IMR-90 (cell line): ENCODE results near the gene CYB561A3. TPM values are rescaled to one million over a fixed set of nuclear protein-coding genes. Genes with fewer than 3 reads are reported as not detected.
A peak's percentile ranks its signal among the peaks of the same experiment; 100 is the strongest.

Experiments used
- ATAC-seq: fragments of 200-7000 bp; cut with Tn5 transposase; 2 replicates; pipeline ENCODE4 v1.9.1; 2020; ENCODE audit warnings: low read depth, mild to moderate bottlenecking, moderate library complexity
- BruUV-seq: library from RNA; stranded (reverse); fragments of 400-500 nt; replicated peaks from 2 replicates; lab custom pipeline; 2021; lab: Mats Ljungman, UMichigan
- CTCF ChIA-PET: fragments of 300-600 bp; formaldehyde crosslinking; extraction: SDS; loops from one replicate; lab custom pipeline; 2021; ENCODE audit warnings: antibody characterized with exemption; lab: Yijun Ruan, JAX
- POLR2A ChIA-PET: fragments of 300-600 bp; sonication (Branson Sonifier 250); formaldehyde crosslinking; loops from one replicate; lab custom pipeline; 2022; ENCODE audit warnings: antibody characterized with exemption; ENCODE audit not compliant: unreplicated experiment; lab: Charles Lee
- DNase-seq: peaks from one replicate; pipeline ENCODE4 v3.0.0; 2013
- H2AFZ ChIP-seq: replicated peaks from 2 replicates; pipeline ENCODE3; 2013; ENCODE audit warnings: low read length, mild to moderate bottlenecking; ENCODE audit not compliant: poor library complexity
- H2AK5ac ChIP-seq: 2 replicates; pipeline ENCODE4 v1.6.1; 2013; ENCODE audit warnings: low read depth, low read length, inconsistent platforms
- H2AK9ac ChIP-seq: replicated peaks from 2 replicates; pipeline ENCODE3; 2013; ENCODE audit warnings: mild to moderate bottlenecking, low read depth, low read length, moderate library complexity; ENCODE audit not compliant: poor library complexity
- H2BK120ac ChIP-seq: 2 replicates; pipeline ENCODE4 v1.6.1; 2013; ENCODE audit warnings: low read depth, low read length, inconsistent platforms
- H2BK15ac ChIP-seq: 3 replicates; pipeline ENCODE4 v1.6.1; 2013; ENCODE audit warnings: low read depth, low read length, inconsistent platforms
- H2BK20ac ChIP-seq: 2 replicates; pipeline ENCODE4 v1.6.1; 2013; ENCODE audit warnings: low read depth, mild to moderate bottlenecking, inconsistent platforms, low read length, moderate library complexity
- H2BK5ac ChIP-seq: 2 replicates; pipeline ENCODE4 v1.6.1; 2013; ENCODE audit warnings: mild to moderate bottlenecking, low read depth, low read length, inconsistent platforms; ENCODE audit not compliant: poor library complexity, severe bottlenecking
- H3K14ac ChIP-seq: replicated peaks from 2 replicates; pipeline ENCODE4 v1.6.1; 2013; ENCODE audit warnings: low read depth, low read length, inconsistent platforms
- H3K18ac ChIP-seq: 2 replicates; pipeline ENCODE4 v1.6.1; 2013; ENCODE audit warnings: low read depth, low read length, control low read depth
- H3K23ac ChIP-seq: 2 replicates; pipeline ENCODE4 v1.6.1; 2013; ENCODE audit warnings: low read depth, low read length, inconsistent platforms
- H3K27ac ChIP-seq: 2 replicates; pipeline ENCODE4 v1.5.1; 2013; ENCODE audit warnings: mild to moderate bottlenecking, control low read depth, low read length; ENCODE audit not compliant: insufficient read depth
- H3K27me3 ChIP-seq: 2 replicates; pipeline ENCODE4 v1.6.1; 2013; ENCODE audit warnings: low read length; ENCODE audit not compliant: control insufficient read depth, insufficient read depth
- H3K36me3 ChIP-seq: 2 replicates; pipeline ENCODE4 v1.6.1; 2013; ENCODE audit warnings: low read length, mixed read lengths; ENCODE audit not compliant: control insufficient read depth, insufficient read depth
- H3K4ac ChIP-seq: 2 replicates; pipeline ENCODE4 v1.6.1; 2013; ENCODE audit warnings: low read depth, low read length, inconsistent platforms
- H3K4me1 ChIP-seq: 2 replicates; pipeline ENCODE4 v1.6.1; 2013; ENCODE audit warnings: low read length, mixed read lengths; ENCODE audit not compliant: control insufficient read depth, insufficient read depth
- H3K4me2 ChIP-seq: 2 replicates; pipeline ENCODE4 v1.6.1; 2013; ENCODE audit warnings: low read depth, mild to moderate bottlenecking, control low read depth, low read length, moderate library complexity
- H3K4me3 ChIP-seq: 2 replicates; pipeline ENCODE4 v1.5.1; 2013; ENCODE audit warnings: low read depth, mild to moderate bottlenecking, control low read depth, low read length, moderate library complexity; ENCODE audit not compliant: insufficient read depth
- H3K56ac ChIP-seq: 2 replicates; pipeline ENCODE4 v1.6.1; 2013; ENCODE audit warnings: low read length, inconsistent platforms; ENCODE audit not compliant: insufficient read depth; ENCODE audit errors: extremely low read depth
- H3K79me1 ChIP-seq, 2 experiments: 2 replicates each; pipeline ENCODE4 v1.6.1; 2013; ENCODE audit warnings: low read length in 2 of 2, inconsistent platforms in 1 of 2, low read depth in 1 of 2
- H3K9ac ChIP-seq: 2 replicates; pipeline ENCODE4 v1.6.1; 2013; ENCODE audit warnings: low read depth, low read length, control low read depth
- H3K9me1 ChIP-seq: 2 replicates; pipeline ENCODE4 v1.6.1; 2013; ENCODE audit warnings: low read length, inconsistent platforms; ENCODE audit not compliant: insufficient read depth
- H3K9me3 ChIP-seq: 2 replicates; pipeline ENCODE4 v1.6.1; 2013; ENCODE audit warnings: low read length; ENCODE audit not compliant: control insufficient read depth, insufficient read depth
- H4K20me1 ChIP-seq: 2 replicates; pipeline ENCODE4 v1.6.1; 2013; ENCODE audit warnings: low read length, inconsistent platforms; ENCODE audit not compliant: insufficient read depth
- H4K5ac ChIP-seq: 2 replicates; pipeline ENCODE4 v1.6.1; 2013; ENCODE audit warnings: mild to moderate bottlenecking, low read depth, low read length, control low read depth
- H4K8ac ChIP-seq, 2 experiments: 2 replicates each; pipeline ENCODE4 v1.6.1; 2013; ENCODE audit warnings: low read depth in 2 of 2, low read length in 2 of 2, control low read depth in 1 of 2, inconsistent platforms in 1 of 2
- H4K91ac ChIP-seq: 2 replicates; pipeline ENCODE4 v1.6.1; 2013; ENCODE audit warnings: low read depth, low read length, inconsistent platforms; ENCODE audit not compliant: insufficient read depth
- BHLHE40 ChIP-seq: fragments of 150-350 bp; IDR thresholded peaks from 2 replicates; pipeline ENCODE4 v1.6.1; 2016; ENCODE audit warnings: mild to moderate bottlenecking, low read depth, low read length
- ELK1 ChIP-seq: fragments of 150-350 bp; IDR thresholded peaks from 2 replicates; pipeline ENCODE4 v1.6.1; 2016; ENCODE audit warnings: low read depth, mild to moderate bottlenecking, low read length, moderate library complexity, borderline replicate concordance
- FOS ChIP-seq: fragments of 150-350 bp; IDR thresholded peaks from 2 replicates; pipeline ENCODE4 v1.6.1; 2016; ENCODE audit warnings: low read depth, low read length
- MAZ ChIP-seq: IDR thresholded peaks from 2 replicates; pipeline ENCODE4 v1.6.1; 2012; ENCODE audit warnings: low read depth, mild to moderate bottlenecking, low read length, improper control_type of control experiment, moderate library complexity, borderline replicate concordance
- POLR2A ChIP-seq: IDR thresholded peaks from 2 replicates; pipeline ENCODE4 v1.6.1; 2012; ENCODE audit warnings: mild to moderate bottlenecking, low read depth, low read length
- RCOR1 ChIP-seq: IDR thresholded peaks from 2 replicates; pipeline ENCODE4 v1.6.1; 2012; ENCODE audit warnings: mild to moderate bottlenecking, low read length, improper control_type of control experiment; ENCODE audit not compliant: insufficient replicate concordance
- USF2 ChIP-seq: fragments of 150-350 bp; IDR thresholded peaks from 2 replicates; pipeline ENCODE4 v1.6.1; 2017; ENCODE audit warnings: mild to moderate bottlenecking, antibody characterized with exemption, low read length, low read depth
- WGBS, 2 experiments: methylation state at CpG; one replicate each; pipeline versions ENCODE4 v1.1.5 to v1.1.7; 2013; ENCODE audit warnings: missing lambda C conversion rate in 2 of 2; ENCODE audit not compliant: insufficient read length in 1 of 2; ENCODE audit errors: extremely low coverage in 2 of 2; 5-methylcytosine and 5-hydroxymethylcytosine counted together
- dilution Hi-C: fragments of 300-500 bp; cut with HindIII; formaldehyde crosslinking; loops from one replicate; pipeline ENCODE4 v1.14.3; 2018; ENCODE audit warnings: low sequenced_read_pairs; ENCODE audit not compliant: unreplicated experiment
- in situ Hi-C: fragments of 300-500 bp; cut with MboI; formaldehyde crosslinking; loops from 3 replicates; pipeline ENCODE4 v1.14.3; 2019; ENCODE audit warnings: low sequenced_read_pairs, inconsistent platforms, mixed read lengths
- intact Hi-C: fragments of 100-400 bp; cut with micrococcal nuclease; formaldehyde crosslinking; loops from 2 replicates; pipeline ENCODE4 v1.10.0; 2022
- polyA plus RNA-seq, 3 experiments: library from polyadenylated mRNA; depleted of rRNA; stranded (reverse); fragments of >200 nt; gene quantifications; 2 replicates each; pipeline ENCODE4 v1.2.3, GENCODE V29; 2012; ENCODE audit warnings: low replicate concordance in 1 of 3
- total RNA-seq: library from RNA; depleted of rRNA; stranded (reverse); fragments of >200 nt; gene quantifications from 2 replicates; pipeline ENCODE4 v1.2.3, GENCODE V29; 2012

CYB561A3 gene
- total and polyA plus RNA-seq, 2 of the 4 experiments (the other 2 are of a cell fraction) = 13.6 to 39.2 TPM

- peak overlapping the region; percentile 36; the same call in 1 of the 2 replicates for H4K91ac ChIP-seq
- H3K56ac ChIP-seq = peak overlapping the region; percentile 81
- no peaks in the 10 kb centered on the region for H4K20me1 ChIP-seq
- peak overlapping the region; percentile 74 for H3K23ac ChIP-seq
- H2AK9ac ChIP-seq = peak overlapping the region; percentile 94
- ATAC-seq (no peak), DNase-seq (no peak)
- peak overlapping the region; percentile 85 for H3K4me2 ChIP-seq
- dilution Hi-C loops = no loop called here
- H3K4ac ChIP-seq = peak overlapping the region; percentile 100
- peak overlapping the region; percentile 49 for H2BK5ac ChIP-seq
- no peak overlapping the region for H2BK20ac ChIP-seq
- peak overlapping the region; percentile 74 for H3K14ac ChIP-seq
- no peak overlapping the region; the same call in 1 of the 2 replicates for H4K5ac ChIP-seq
- peak overlapping the region; percentile 85 for H2AK5ac ChIP-seq
- peaks cover 4% of the 10 kb centered on the region for H3K9me1 ChIP-seq
- H3K18ac ChIP-seq = 0 out of 2 replicates have a peak overlapping the region, but pooled peaks have one; percentile 13
- in situ Hi-C loops = no loop called here
- peaks cover 5% of the 10 kb centered on the region for H3K4me1 ChIP-seq
- H3K79me1 ChIP-seq = peaks cover 39 to 61% of the 10 kb centered on the region in 2 experiments; a peak in 3 of 4 replicates
- no peak for TF ChIP-seq USF2
- TF ChIP-seq BHLHE40 = no peak
- TF ChIP-seq POLR2A = no peak
- no peak for TF ChIP-seq MAZ
- TF ChIP-seq RCOR1 = no peak
- no peak for TF ChIP-seq ELK1
- TF ChIP-seq FOS = no peak
- H3K27me3 ChIP-seq = no peaks in the 10 kb centered on the region
- no TSS peak for BruUV-seq
- peak overlapping the region; percentile 99 for H2AFZ ChIP-seq
- peaks cover 14% of the 10 kb centered on the region for H3K36me3 ChIP-seq
- peak overlapping the region; percentile 79 to 98; a peak in 3 of 4 replicates for H4K8ac ChIP-seq
- ChIA-PET CTCF (interaction anchor here (1.9 to 2.9 kb wide), 2 partner anchors 24 to 25 kb away, joined by 7 to 17 read pairs; no protein-coding TSS in a partner anchor), POLR2A (interaction anchor here (0.8 kb wide), 1 partner anchor 13 kb away, joined by 3 read pairs; no protein-coding TSS in a partner anchor)
- H2BK120ac ChIP-seq = 0 out of 2 replicates have a peak overlapping the region, but pooled peaks have one; percentile 20
- WGBS, 2 experiments = 11% methylated on average over 3 of the region's 22 CpGs; no CpG with 5 or more reads in 1 of the 2 experiments
- H3K4me3 ChIP-seq = peak overlapping the region; percentile 88
- peak overlapping the region; percentile 82 for H3K9ac ChIP-seq
- no peaks in the 10 kb centered on the region for H3K9me3 ChIP-seq
- H2BK15ac ChIP-seq = 0 out of 3 replicates have a peak overlapping the region, but pooled peaks have one; percentile 5
- peak overlapping the region; percentile 99 for H3K27ac ChIP-seq
- intact Hi-C loops = no loop called here
Measured at GRCh38 chr11:61361237-61361740, 393 bp downstream of the CYB561A3 start.
